GM10266 (cell line): ENCODE results near the gene STON1.
"Not testable (repeated sequence)": the region's sequence is repeated elsewhere in the genome, so short reads cannot be mapped to it uniquely, and the experiment has no call there.

Experiments used
- DNase-seq: peaks from one replicate; pipeline ENCODE4 v3.0.0; 2012; ENCODE audit errors: extremely low spot score
- CTCF ChIP-seq: IDR thresholded peaks from 2 replicates; pipeline ENCODE4 v1.5.1; 2012; ENCODE audit warnings: mild to moderate bottlenecking, low read depth; ENCODE audit not compliant: control insufficient read depth, insufficient read depth; ENCODE audit errors: missing control alignments

STON1 gene

GRCh38 chr2:48512571-48512970 lies 17.4 kb upstream of the STON1 start:
- no peak for TF ChIP-seq CTCF
- no peak for DNase-seq

GRCh38 chr2:48514348-48515003 lies 15.5 kb upstream of the STON1 start:
- DNase-seq = no peak
- TF ChIP-seq CTCF = no peak

GRCh38 chr2:48515513-48515985 lies 14.4 kb upstream of the STON1 start:
- DNase-seq = no peak

GRCh38 chr2:48519593-48519992 lies 10.4 kb upstream of the STON1 start:
- no peak for DNase-seq
- no peak for TF ChIP-seq CTCF

More at GRCh38 chr2:48515513-48515985, 14.4 kb upstream of the STON1 start:
- no peak for TF ChIP-seq CTCF

- not testable (repeated sequence) for DNase-seq
These were observed 5.2 kb upstream of the STON1 start for GRCh38 chr2:48524756-48525155.

- no peak for DNase-seq
- TF ChIP-seq CTCF = no peak
These were observed 4.5 kb upstream of the STON1 start for GRCh38 chr2:48525269-48525943.

- TF ChIP-seq CTCF = no peak
- no peak for DNase-seq
These were observed 2.6 kb upstream of the STON1 start for GRCh38 chr2:48527226-48527885.
